Thyroid gland (tissue), 4 donors: Measurements from ENCODE around the gene KIF3B.

Experiments
- POLR2A ChIP-seq, 2 donors: fragments of 450-650 bp; IDR thresholded peaks; one replicate each; pipeline ENCODE4 v1.6.1; 2017; ENCODE audit warnings: antibody characterized with exemption in 2 of 2, mild to moderate bottlenecking in 2 of 2, moderate library complexity in 1 of 2
- TF ChIP-seq, protein P1 (sequence below), 6 experiments: fragments of 200-600 bp in 3 of 6; fragments of 450-650 bp in 3 of 6; sonication (generic) in 3 of 6; IDR thresholded peaks; one replicate each; pipeline ENCODE4 v1.5.1; 2016 to 2019; ENCODE audit warnings: antibody characterized with exemption in 6 of 6, mild to moderate bottlenecking in 2 of 6, inconsistent platforms in 1 of 6, moderate library complexity in 1 of 6

DNA sequence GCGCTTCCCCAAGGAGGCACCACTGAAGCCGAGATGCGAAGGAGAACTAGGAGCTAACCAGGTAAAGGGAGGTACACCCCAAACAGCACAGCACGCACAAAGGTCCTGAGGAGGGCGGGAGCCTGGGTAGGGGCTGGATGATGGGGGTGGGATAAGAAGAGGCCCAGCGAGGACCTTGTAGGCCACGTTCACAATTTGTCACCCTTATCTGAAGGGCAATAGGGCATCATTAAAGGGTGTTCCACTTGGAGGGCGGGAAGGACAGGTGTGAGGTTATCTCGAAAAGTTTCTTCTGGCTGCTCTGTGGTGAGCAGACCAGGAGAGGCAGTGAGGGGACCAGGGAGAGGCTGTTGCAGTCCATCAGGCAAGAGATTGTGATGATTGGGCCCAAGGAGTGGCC, 44.2 kb upstream of the KIF3B start:
- TF ChIP-seq, protein P1, sequence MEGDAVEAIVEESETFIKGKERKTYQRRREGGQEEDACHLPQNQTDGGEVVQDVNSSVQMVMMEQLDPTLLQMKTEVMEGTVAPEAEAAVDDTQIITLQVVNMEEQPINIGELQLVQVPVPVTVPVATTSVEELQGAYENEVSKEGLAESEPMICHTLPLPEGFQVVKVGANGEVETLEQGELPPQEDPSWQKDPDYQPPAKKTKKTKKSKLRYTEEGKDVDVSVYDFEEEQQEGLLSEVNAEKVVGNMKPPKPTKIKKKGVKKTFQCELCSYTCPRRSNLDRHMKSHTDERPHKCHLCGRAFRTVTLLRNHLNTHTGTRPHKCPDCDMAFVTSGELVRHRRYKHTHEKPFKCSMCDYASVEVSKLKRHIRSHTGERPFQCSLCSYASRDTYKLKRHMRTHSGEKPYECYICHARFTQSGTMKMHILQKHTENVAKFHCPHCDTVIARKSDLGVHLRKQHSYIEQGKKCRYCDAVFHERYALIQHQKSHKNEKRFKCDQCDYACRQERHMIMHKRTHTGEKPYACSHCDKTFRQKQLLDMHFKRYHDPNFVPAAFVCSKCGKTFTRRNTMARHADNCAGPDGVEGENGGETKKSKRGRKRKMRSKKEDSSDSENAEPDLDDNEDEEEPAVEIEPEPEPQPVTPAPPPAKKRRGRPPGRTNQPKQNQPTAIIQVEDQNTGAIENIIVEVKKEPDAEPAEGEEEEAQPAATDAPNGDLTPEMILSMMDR (IDR thresholded peaks at IDR 0.05): no peak
- no peak for TF ChIP-seq POLR2A (IDR thresholded peaks at IDR 0.05)
